GM23338 (cell line): ENCODE data around the gene PCDHA12. TPM values are rescaled to one million over a fixed set of nuclear protein-coding genes. Genes with fewer than 3 reads are reported as not detected.

Source experiments
- ATAC-seq: fragments of 200-7000 bp; cut with Tn5 transposase; 3 replicates; pipeline ENCODE4 v1.9.1; 2020
- DNase-seq: peaks from one replicate; pipeline ENCODE4 v3.0.0-alpha.2; 2015; ENCODE audit warnings: low spot score
- H2AFZ ChIP-seq: fragments of 200-600 bp; sonication (generic); 2 replicates; pipeline ENCODE4 v1.8.0; 2016; ENCODE audit warnings: antibody characterized with exemption, mild to moderate bottlenecking, moderate library complexity
- H3F3A ChIP-seq: fragments of 200-600 bp; sonication (generic); replicated peaks from 2 replicates; pipeline ENCODE4 v1.8.0; 2017; ENCODE audit warnings: antibody characterized with exemption, mixed run types, low read depth
- H3K27ac ChIP-seq: fragments of 200-600 bp; sonication (generic); 2 replicates; pipeline ENCODE4 v1.6.1; 2016; ENCODE audit warnings: low read depth
- H3K27me3 ChIP-seq: fragments of 200-600 bp; sonication (generic); 2 replicates; pipeline ENCODE4 v1.8.0; 2016; ENCODE audit warnings: mild to moderate bottlenecking, mixed run types, moderate library complexity; ENCODE audit not compliant: insufficient read depth
- H3K36me3 ChIP-seq: fragments of 200-600 bp; sonication (generic); 2 replicates; pipeline ENCODE4 v1.8.0; 2016; ENCODE audit warnings: mild to moderate bottlenecking; ENCODE audit not compliant: insufficient read depth
- H3K4me1 ChIP-seq: fragments of 200-600 bp; sonication (generic); 2 replicates; pipeline ENCODE4 v1.8.0; 2016; ENCODE audit warnings: mild to moderate bottlenecking, moderate library complexity; ENCODE audit not compliant: insufficient read depth
- H3K4me2 ChIP-seq: fragments of 200-600 bp; sonication (generic); 2 replicates; pipeline ENCODE4 v1.7.1; 2017; ENCODE audit warnings: mixed run types
- H3K4me3 ChIP-seq: fragments of 200-600 bp; sonication (generic); 2 replicates; pipeline ENCODE4 v1.6.1; 2016; ENCODE audit warnings: mixed run types
- H3K79me2 ChIP-seq: fragments of 200-600 bp; sonication (generic); replicated peaks from 2 replicates; pipeline ENCODE4 v1.8.0; 2017; ENCODE audit warnings: mild to moderate bottlenecking; ENCODE audit not compliant: insufficient read depth
- H3K9me2 ChIP-seq: fragments of 200-600 bp; sonication (generic); 2 replicates; pipeline ENCODE4 v1.8.0; 2017; ENCODE audit not compliant: insufficient read depth
- H4K20me1 ChIP-seq: fragments of 200-600 bp; sonication (generic); replicated peaks from 2 replicates; pipeline ENCODE4 v1.8.0; 2017; ENCODE audit warnings: mild to moderate bottlenecking; ENCODE audit not compliant: insufficient read depth
- H3K27ac Mint-ChIP-seq: 2 replicates; pipeline ENCODE4 v1.8.0; 2020; ENCODE audit warnings: inconsistent platforms, mild to moderate bottlenecking, moderate library complexity, mixed read lengths
- H3K27me3 Mint-ChIP-seq: 3 replicates; pipeline ENCODE4 v1.8.0; 2022; ENCODE audit warnings: low read depth, mild to moderate bottlenecking, moderate library complexity, mixed read lengths, inconsistent platforms; ENCODE audit not compliant: insufficient read depth, poor library complexity
- H3K36me3 Mint-ChIP-seq: 3 replicates; pipeline ENCODE4 v1.8.0; 2021; ENCODE audit warnings: low read depth, mild to moderate bottlenecking, inconsistent platforms, moderate library complexity, mixed read lengths
- H3K4me1 Mint-ChIP-seq: 3 replicates; pipeline ENCODE4 v1.8.0; 2020; ENCODE audit warnings: mild to moderate bottlenecking, inconsistent platforms, mixed read lengths
- H3K4me3 Mint-ChIP-seq: 3 replicates; pipeline ENCODE4 v1.8.0; 2021; ENCODE audit warnings: moderate library complexity, mild to moderate bottlenecking, inconsistent platforms, mixed read lengths
- H3K9me3 Mint-ChIP-seq: 3 replicates; pipeline ENCODE4 v1.8.0; 2020; ENCODE audit warnings: moderate library complexity, mild to moderate bottlenecking, inconsistent platforms, mixed read lengths
- CREB1 ChIP-seq: fragments of 250-450 bp; sonication (Bioruptor Pico); IDR thresholded peaks from 2 replicates; pipeline ENCODE4 v1.5.0; 2020; ENCODE audit warnings: low read depth, mild to moderate bottlenecking, moderate library complexity
- EZH2 ChIP-seq: fragments of 200-600 bp; sonication (generic); IDR thresholded peaks from one replicate; pipeline ENCODE4 v1.8.0; 2017; ENCODE audit warnings: antibody characterized with exemption, mild to moderate bottlenecking, low read depth; ENCODE audit not compliant: unreplicated experiment
- EZH2phosphoT487 ChIP-seq: fragments of 200-600 bp; sonication (generic); IDR thresholded peaks from one replicate; pipeline ENCODE4 v1.8.1; 2018; ENCODE audit warnings: antibody characterized with exemption; ENCODE audit not compliant: unreplicated experiment
- NANOG ChIP-seq: IDR thresholded peaks from 2 replicates; pipeline ENCODE4 v1.6.1; 2016; ENCODE audit warnings: antibody characterized with exemption, borderline replicate concordance
- POLR2AphosphoS5 ChIP-seq: IDR thresholded peaks from 2 replicates; pipeline ENCODE4 v1.6.1; 2016; ENCODE audit warnings: antibody characterized with exemption, low read depth
- STAT1 ChIP-seq: IDR thresholded peaks from one replicate; pipeline ENCODE4 v1.6.1; 2016; ENCODE audit warnings: antibody characterized with exemption; ENCODE audit not compliant: unreplicated experiment
- ZNF114 ChIP-seq: fragments of 250-450 bp; sonication (Bioruptor Pico); IDR thresholded peaks from 2 replicates; pipeline ENCODE4 v1.5.0; 2020; ENCODE audit warnings: mild to moderate bottlenecking, moderate library complexity
- ZNF331 ChIP-seq: fragments of 250-450 bp; sonication (Bioruptor Pico); IDR thresholded peaks from 2 replicates; pipeline ENCODE4 v1.5.0; 2020; ENCODE audit warnings: low read depth, mild to moderate bottlenecking, moderate library complexity
- polyA plus RNA-seq: library from polyadenylated mRNA; unstranded; fragments of >200 nt; fragmentation: Nextera tagmentation; extraction: Ambion mirVana; gene quantifications from 2 replicates; pipeline ENCODE4 v1.2.1, GENCODE V29; 2016
- total RNA-seq: library from RNA; depleted of rRNA; stranded (reverse); fragments of >200 nt; shearing (Covaris generic); gene quantifications from 2 replicates; pipeline ENCODE4 v1.2.3, GENCODE V29; 2014
- TF ChIP-seq, protein P1 (sequence below): IDR thresholded peaks from one replicate; pipeline ENCODE4 v1.6.1; 2018; ENCODE audit warnings: antibody characterized with exemption; ENCODE audit not compliant: unreplicated experiment
- TF ChIP-seq, protein P2 (sequence below): IDR thresholded peaks from 2 replicates; pipeline ENCODE4 v1.6.1; 2016; ENCODE audit warnings: antibody characterized with exemption
- TF ChIP-seq, protein P3 (sequence below): fragments of 250-450 bp; sonication (Bioruptor Pico); IDR thresholded peaks from 2 replicates; pipeline ENCODE4 v1.5.0; 2020; ENCODE audit warnings: mild to moderate bottlenecking, moderate library complexity
- TF ChIP-seq, protein P4 (sequence below), 2 experiments: fragments of 200-600 bp in 1 of 2; sonication (generic) in 1 of 2; conservative IDR thresholded peaks; 2 replicates each; pipeline versions ENCODE4 v1.5.1 to v1.6.1; 2016 to 2017; ENCODE audit warnings: antibody characterized with exemption in 2 of 2, low read depth in 2 of 2, mild to moderate bottlenecking in 2 of 2, moderate library complexity in 1 of 2

PCDHA12 gene
- total and polyA plus RNA-seq, 2 experiments from 2014 or later: 5.1 to 17.7 TPM

DNA sequence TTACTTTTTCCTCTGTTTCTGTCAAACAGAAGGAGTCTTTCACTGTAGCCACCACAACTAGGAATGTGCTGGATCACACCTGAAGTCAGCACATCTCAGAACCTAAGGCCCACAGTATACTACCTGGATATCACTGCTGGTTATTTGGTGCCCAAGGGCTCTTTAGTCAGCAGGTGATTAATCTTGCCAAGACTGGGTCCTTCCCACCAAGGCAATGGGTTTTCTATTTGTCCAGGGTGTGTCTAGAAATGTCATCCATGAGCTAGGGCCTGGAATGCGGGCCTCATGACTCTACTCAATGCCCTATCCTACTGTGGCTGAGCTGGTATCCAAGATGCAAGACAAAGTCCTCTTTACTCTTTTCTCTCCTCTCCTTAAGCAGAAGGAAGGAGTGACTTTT lies 41.2 kb downstream of the PCDHA12 start (continued):
- TF ChIP-seq, protein P1, sequence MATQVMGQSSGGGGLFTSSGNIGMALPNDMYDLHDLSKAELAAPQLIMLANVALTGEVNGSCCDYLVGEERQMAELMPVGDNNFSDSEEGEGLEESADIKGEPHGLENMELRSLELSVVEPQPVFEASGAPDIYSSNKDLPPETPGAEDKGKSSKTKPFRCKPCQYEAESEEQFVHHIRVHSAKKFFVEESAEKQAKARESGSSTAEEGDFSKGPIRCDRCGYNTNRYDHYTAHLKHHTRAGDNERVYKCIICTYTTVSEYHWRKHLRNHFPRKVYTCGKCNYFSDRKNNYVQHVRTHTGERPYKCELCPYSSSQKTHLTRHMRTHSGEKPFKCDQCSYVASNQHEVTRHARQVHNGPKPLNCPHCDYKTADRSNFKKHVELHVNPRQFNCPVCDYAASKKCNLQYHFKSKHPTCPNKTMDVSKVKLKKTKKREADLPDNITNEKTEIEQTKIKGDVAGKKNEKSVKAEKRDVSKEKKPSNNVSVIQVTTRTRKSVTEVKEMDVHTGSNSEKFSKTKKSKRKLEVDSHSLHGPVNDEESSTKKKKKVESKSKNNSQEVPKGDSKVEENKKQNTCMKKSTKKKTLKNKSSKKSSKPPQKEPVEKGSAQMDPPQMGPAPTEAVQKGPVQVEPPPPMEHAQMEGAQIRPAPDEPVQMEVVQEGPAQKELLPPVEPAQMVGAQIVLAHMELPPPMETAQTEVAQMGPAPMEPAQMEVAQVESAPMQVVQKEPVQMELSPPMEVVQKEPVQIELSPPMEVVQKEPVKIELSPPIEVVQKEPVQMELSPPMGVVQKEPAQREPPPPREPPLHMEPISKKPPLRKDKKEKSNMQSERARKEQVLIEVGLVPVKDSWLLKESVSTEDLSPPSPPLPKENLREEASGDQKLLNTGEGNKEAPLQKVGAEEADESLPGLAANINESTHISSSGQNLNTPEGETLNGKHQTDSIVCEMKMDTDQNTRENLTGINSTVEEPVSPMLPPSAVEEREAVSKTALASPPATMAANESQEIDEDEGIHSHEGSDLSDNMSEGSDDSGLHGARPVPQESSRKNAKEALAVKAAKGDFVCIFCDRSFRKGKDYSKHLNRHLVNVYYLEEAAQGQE: no peak
- no peak for TF ChIP-seq ZNF331 (CRISPR knock-in tag)

DNA sequence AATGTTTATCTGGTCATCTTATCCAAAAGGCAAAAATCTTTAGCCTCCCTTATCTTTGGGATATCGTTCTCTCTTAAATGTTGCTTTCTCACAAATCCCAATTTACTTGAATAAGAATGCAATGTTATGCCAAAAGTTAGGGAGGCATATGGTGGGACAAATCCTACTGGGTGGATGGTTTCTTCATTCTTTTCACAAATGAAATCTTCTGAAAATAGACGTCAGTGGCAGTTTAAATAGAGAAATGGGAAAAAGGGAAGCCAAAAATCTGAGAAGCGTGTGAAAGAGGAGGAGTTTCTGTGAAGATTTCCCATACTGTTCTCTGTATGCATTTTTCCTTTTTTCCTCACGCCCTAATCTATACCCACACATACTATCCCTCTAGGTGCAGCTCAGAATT lies 48.5 kb downstream of the PCDHA12 start:
- Histone ChIP-seq H3K4me1 (peaks cover 6% of the 10 kb centered on the region), H4K20me1 (peaks cover 20% of the 10 kb centered on the region; the same call in 1 of the 2 replicates), H3K27ac (no peak overlapping the region), H3K36me3 (no peaks in the 10 kb centered on the region), H2AFZ (no peak overlapping the region), H3K9me2 (no peaks in the 10 kb centered on the region), H3K79me2 (0 out of 2 replicates have a peak, but pooled peaks cover 4% of the 10 kb centered on the region), H3F3A (no peaks in the 10 kb centered on the region), H3K4me2 (no peak overlapping the region), H3K4me3 (no peak overlapping the region), H3K27me3 (peaks cover 38% of the 10 kb centered on the region)
- Mint-ChIP-seq H3K36me3 (peaks cover 5% of the 10 kb centered on the region; the same call in 1 of the 3 replicates), H3K27ac (no peak overlapping the region), H3K9me3 (no peaks in the 10 kb centered on the region), H3K4me1 (peaks cover 20% of the 10 kb centered on the region), H3K27me3 (peaks cover 22% of the 10 kb centered on the region), H3K4me3 (no peak overlapping the region)
- TF ChIP-seq, protein P2, sequence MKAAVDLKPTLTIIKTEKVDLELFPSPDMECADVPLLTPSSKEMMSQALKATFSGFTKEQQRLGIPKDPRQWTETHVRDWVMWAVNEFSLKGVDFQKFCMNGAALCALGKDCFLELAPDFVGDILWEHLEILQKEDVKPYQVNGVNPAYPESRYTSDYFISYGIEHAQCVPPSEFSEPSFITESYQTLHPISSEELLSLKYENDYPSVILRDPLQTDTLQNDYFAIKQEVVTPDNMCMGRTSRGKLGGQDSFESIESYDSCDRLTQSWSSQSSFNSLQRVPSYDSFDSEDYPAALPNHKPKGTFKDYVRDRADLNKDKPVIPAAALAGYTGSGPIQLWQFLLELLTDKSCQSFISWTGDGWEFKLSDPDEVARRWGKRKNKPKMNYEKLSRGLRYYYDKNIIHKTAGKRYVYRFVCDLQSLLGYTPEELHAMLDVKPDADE: no peak
- TF ChIP-seq, protein P3, sequence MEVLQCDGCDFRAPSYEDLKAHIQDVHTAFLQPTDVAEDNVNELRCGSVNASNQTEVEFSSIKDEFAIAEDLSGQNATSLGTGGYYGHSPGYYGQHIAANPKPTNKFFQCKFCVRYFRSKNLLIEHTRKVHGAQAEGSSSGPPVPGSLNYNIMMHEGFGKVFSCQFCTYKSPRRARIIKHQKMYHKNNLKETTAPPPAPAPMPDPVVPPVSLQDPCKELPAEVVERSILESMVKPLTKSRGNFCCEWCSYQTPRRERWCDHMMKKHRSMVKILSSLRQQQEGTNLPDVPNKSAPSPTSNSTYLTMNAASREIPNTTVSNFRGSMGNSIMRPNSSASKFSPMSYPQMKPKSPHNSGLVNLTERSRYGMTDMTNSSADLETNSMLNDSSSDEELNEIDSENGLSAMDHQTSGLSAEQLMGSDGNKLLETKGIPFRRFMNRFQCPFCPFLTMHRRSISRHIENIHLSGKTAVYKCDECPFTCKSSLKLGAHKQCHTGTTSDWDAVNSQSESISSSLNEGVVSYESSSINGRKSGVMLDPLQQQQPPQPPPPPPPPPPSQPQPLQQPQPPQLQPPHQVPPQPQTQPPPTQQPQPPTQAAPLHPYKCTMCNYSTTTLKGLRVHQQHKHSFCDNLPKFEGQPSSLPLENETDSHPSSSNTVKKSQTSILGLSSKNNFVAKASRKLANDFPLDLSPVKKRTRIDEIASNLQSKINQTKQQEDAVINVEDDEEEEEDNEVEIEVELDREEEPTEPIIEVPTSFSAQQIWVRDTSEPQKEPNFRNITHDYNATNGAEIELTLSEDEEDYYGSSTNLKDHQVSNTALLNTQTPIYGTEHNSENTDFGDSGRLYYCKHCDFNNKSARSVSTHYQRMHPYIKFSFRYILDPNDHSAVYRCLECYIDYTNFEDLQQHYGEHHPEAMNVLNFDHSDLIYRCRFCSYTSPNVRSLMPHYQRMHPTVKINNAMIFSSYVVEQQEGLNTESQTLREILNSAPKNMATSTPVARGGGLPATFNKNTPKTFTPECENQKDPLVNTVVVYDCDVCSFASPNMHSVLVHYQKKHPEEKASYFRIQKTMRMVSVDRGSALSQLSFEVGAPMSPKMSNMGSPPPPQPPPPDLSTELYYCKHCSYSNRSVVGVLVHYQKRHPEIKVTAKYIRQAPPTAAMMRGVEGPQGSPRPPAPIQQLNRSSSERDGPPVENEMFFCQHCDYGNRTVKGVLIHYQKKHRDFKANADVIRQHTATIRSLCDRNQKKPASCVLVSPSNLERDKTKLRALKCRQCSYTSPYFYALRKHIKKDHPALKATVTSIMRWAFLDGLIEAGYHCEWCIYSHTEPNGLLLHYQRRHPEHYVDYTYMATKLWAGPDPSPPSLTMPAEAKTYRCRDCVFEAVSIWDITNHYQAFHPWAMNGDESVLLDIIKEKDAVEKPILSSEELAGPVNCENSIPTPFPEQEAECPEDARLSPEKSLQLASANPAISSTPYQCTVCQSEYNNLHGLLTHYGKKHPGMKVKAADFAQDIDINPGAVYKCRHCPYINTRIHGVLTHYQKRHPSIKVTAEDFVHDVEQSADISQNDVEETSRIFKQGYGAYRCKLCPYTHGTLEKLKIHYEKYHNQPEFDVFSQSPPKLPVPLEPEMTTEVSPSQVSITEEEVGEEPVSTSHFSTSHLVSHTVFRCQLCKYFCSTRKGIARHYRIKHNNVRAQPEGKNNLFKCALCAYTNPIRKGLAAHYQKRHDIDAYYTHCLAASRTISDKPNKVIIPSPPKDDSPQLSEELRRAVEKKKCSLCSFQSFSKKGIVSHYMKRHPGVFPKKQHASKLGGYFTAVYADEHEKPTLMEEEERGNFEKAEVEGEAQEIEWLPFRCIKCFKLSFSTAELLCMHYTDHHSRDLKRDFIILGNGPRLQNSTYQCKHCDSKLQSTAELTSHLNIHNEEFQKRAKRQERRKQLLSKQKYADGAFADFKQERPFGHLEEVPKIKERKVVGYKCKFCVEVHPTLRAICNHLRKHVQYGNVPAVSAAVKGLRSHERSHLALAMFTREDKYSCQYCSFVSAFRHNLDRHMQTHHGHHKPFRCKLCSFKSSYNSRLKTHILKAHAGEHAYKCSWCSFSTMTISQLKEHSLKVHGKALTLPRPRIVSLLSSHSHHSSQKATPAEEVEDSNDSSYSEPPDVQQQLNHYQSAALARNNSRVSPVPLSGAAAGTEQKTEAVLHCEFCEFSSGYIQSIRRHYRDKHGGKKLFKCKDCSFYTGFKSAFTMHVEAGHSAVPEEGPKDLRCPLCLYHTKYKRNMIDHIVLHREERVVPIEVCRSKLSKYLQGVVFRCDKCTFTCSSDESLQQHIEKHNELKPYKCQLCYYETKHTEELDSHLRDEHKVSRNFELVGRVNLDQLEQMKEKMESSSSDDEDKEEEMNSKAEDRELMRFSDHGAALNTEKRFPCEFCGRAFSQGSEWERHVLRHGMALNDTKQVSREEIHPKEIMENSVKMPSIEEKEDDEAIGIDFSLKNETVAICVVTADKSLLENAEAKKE (CRISPR knock-in tag): no peak
- TF ChIP-seq EZH2: no peak
- no peak for TF ChIP-seq EZH2phosphoT487
- TF ChIP-seq ZNF114: no peak
- no peak for TF ChIP-seq NANOG
- TF ChIP-seq POLR2AphosphoS5: no peak
- no peak for TF ChIP-seq ZNF331 (CRISPR knock-in tag)
- TF ChIP-seq CREB1 (CRISPR knock-in tag): no peak
- TF ChIP-seq, protein P4, sequence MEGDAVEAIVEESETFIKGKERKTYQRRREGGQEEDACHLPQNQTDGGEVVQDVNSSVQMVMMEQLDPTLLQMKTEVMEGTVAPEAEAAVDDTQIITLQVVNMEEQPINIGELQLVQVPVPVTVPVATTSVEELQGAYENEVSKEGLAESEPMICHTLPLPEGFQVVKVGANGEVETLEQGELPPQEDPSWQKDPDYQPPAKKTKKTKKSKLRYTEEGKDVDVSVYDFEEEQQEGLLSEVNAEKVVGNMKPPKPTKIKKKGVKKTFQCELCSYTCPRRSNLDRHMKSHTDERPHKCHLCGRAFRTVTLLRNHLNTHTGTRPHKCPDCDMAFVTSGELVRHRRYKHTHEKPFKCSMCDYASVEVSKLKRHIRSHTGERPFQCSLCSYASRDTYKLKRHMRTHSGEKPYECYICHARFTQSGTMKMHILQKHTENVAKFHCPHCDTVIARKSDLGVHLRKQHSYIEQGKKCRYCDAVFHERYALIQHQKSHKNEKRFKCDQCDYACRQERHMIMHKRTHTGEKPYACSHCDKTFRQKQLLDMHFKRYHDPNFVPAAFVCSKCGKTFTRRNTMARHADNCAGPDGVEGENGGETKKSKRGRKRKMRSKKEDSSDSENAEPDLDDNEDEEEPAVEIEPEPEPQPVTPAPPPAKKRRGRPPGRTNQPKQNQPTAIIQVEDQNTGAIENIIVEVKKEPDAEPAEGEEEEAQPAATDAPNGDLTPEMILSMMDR (conservative IDR thresholded peaks at IDR 0.05; ENCODE audit: low read depth in 2 of 2): no peak
- no peak for TF ChIP-seq STAT1
- DNase-seq (no peak), ATAC-seq (no peak)
